ENCODE measurements around the gene RET. TPM values are rescaled to one million over a fixed set of nuclear protein-coding genes. Genes with fewer than 3 reads are reported as not detected.

RET gene
- total and polyA plus RNA-seq, 2 of the 8 experiments (the other 6 are each of a cell fraction or from before 2014, with no cell fraction given) = 6.7 to 8.4 TPM

DNA sequence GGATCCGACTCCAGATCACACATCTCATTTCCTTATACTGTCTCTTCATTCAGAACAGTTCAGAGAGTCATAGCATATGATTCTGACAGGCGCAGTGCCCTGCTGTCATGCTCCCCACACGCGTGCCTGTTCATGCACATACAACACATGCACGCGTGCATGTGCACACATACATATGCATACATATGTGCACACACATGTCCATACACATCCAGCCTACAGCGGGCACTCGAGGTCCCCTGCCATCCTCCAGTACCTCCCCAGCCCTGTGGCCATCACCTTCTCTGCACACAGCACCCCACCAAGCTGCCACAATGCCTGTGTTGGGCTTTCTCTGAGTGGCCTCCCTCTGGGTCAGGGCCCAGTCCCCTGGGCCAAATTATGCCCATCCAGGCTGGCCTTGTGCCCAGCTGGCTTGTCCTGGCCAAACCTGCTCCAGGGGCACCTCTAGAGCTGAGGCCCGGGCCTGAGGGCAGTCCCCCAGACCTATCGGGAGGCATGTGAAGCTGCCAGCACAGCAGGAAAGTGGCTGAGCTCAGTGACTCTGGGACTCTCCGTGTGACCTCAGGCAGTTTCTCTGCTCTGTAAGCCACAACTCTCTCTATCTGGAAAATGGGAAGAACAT is 49.4 kb upstream of the RET start (continued):
- TF ChIP-seq, protein P1, sequence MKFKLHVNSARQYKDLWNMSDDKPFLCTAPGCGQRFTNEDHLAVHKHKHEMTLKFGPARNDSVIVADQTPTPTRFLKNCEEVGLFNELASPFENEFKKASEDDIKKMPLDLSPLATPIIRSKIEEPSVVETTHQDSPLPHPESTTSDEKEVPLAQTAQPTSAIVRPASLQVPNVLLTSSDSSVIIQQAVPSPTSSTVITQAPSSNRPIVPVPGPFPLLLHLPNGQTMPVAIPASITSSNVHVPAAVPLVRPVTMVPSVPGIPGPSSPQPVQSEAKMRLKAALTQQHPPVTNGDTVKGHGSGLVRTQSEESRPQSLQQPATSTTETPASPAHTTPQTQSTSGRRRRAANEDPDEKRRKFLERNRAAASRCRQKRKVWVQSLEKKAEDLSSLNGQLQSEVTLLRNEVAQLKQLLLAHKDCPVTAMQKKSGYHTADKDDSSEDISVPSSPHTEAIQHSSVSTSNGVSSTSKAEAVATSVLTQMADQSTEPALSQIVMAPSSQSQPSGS (IDR thresholded peaks at IDR 0.05; ENCODE audit: low read length) = no peak
- TF ChIP-seq FOSL1 (IDR thresholded peaks at IDR 0.05; ENCODE audit: insufficient read depth, low read depth, low read length) (no peak), SP4 (IDR thresholded peaks at IDR 0.05; ENCODE audit: low read length) (no peak), CBX5 (IDR thresholded peaks at IDR 0.05; ENCODE audit: low read depth, low read length) (no peak)

Measured in H1 (cell line).